GM12878 (cell line): Measurements from ENCODE around the gene TMEM217.

Experiments used
- EP300 ChIP-seq, 2 experiments: fragments of 150-350 bp in 1 of 2; IDR thresholded peaks; 2 replicates each; pipeline ENCODE4 v1.6.1; 2011 to 2012; ENCODE audit warnings: low read depth in 2 of 2, low read length in 2 of 2, borderline replicate concordance in 1 of 2, improper control_type of control experiment in 1 of 2, inconsistent platforms in 1 of 2; ENCODE audit not compliant: control insufficient read depth in 1 of 2
- POLR2A ChIP-seq: IDR thresholded peaks from 2 replicates; pipeline ENCODE4 v1.6.1; 2011; ENCODE audit warnings: low read depth, mild to moderate bottlenecking, low read length
- TAF1 ChIP-seq: IDR thresholded peaks from 2 replicates; pipeline ENCODE4 v1.6.1; 2011; ENCODE audit warnings: mild to moderate bottlenecking, low read depth, low read length, borderline replicate concordance
- ZNF384 ChIP-seq: IDR thresholded peaks from 2 replicates; pipeline ENCODE4 v1.6.1; 2012; ENCODE audit warnings: low read depth, mild to moderate bottlenecking, low read length, improper control_type of control experiment, borderline replicate concordance
- TF ChIP-seq, protein P1 (sequence below), 3 experiments: IDR thresholded peaks in 2 of 3; conservative IDR thresholded peaks in 1 of 3; 2 replicates each; pipeline ENCODE4 v1.5.1; 2011; ENCODE audit warnings: low read depth in 3 of 3, low read length in 3 of 3, mild to moderate bottlenecking in 3 of 3, control low read depth in 2 of 3, moderate library complexity in 2 of 3, inconsistent platforms in 1 of 3, mixed read lengths in 1 of 3; ENCODE audit not compliant: control insufficient read depth in 2 of 3, insufficient read depth in 1 of 3; ENCODE audit errors: extremely low read depth in 1 of 3

- TF ChIP-seq EP300 (IDR thresholded peaks at IDR 0.05; ENCODE audit: borderline replicate concordance in 1 of 2, control insufficient read depth in 1 of 2, low read depth in 2 of 2, low read length in 2 of 2) = no peak
- no peak for TF ChIP-seq POLR2A
- no peak for TF ChIP-seq ZNF384
- TF ChIP-seq, protein P1, sequence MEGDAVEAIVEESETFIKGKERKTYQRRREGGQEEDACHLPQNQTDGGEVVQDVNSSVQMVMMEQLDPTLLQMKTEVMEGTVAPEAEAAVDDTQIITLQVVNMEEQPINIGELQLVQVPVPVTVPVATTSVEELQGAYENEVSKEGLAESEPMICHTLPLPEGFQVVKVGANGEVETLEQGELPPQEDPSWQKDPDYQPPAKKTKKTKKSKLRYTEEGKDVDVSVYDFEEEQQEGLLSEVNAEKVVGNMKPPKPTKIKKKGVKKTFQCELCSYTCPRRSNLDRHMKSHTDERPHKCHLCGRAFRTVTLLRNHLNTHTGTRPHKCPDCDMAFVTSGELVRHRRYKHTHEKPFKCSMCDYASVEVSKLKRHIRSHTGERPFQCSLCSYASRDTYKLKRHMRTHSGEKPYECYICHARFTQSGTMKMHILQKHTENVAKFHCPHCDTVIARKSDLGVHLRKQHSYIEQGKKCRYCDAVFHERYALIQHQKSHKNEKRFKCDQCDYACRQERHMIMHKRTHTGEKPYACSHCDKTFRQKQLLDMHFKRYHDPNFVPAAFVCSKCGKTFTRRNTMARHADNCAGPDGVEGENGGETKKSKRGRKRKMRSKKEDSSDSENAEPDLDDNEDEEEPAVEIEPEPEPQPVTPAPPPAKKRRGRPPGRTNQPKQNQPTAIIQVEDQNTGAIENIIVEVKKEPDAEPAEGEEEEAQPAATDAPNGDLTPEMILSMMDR (IDR thresholded peaks at IDR 0.05 in 2 of 3, conservative IDR thresholded peaks at IDR 0.05 in 1 of 3; ENCODE audit: control insufficient read depth in 2 of 3, extremely low read depth in 1 of 3, insufficient read depth in 1 of 3, low read depth in 3 of 3, low read length in 3 of 3) = no peak
- no peak for TF ChIP-seq TAF1
Observed at GRCh38 chr6:37174196-37174514, 83.8 kb downstream of the TMEM217 start.
